Stimulated activated CD8-positive, alpha-beta memory T cell treated with anti-CD3 and anti-CD28 coated beads, Interleukin-7, amount 100 ng/mL, for 48 hours (primary cell): Measurements from ENCODE around the gene ING5.
"Not testable (repeated sequence)": the region's sequence is repeated elsewhere in the genome, so short reads cannot be mapped to it uniquely, and the experiment has no call there.

Experiments used
- DNase-seq, 2 donors: peaks; one replicate each; pipeline ENCODE4 v3.0.0-alpha.2; 2020; ENCODE audit warnings: low read depth in 1 of 2; ENCODE audit errors: extremely low read depth in 1 of 2

Gene ING5

GRCh38 chr2:241736111-241736510 lies 34.3 kb downstream of the ING5 start:
- DNase-seq, result no peak

- DNase-seq, result no peak
These were observed 36.3 kb downstream of the ING5 start for GRCh38 chr2:241738040-241738686.

GRCh38 chr2:241739177-241739576 lies 37.3 kb downstream of the ING5 start:
- no peak for DNase-seq

GRCh38 chr2:241739651-241740050 lies 37.8 kb downstream of the ING5 start:
- DNase-seq, result peak in 1 of 2 donors; percentile 78

GRCh38 chr2:241741016-241741415 lies 39.2 kb downstream of the ING5 start:
- peak in 1 of 2 donors; percentile 50 for DNase-seq

- DNase-seq, result no peak
These were observed 40.6 kb downstream of the ING5 start for GRCh38 chr2:241742320-241742939.

GRCh38 chr2:241743008-241743407 lies 41.2 kb downstream of the ING5 start:
- DNase-seq, result not testable (repeated sequence)

GRCh38 chr2:241743620-241744019 lies 41.8 kb downstream of the ING5 start:
- DNase-seq, result no peak

GRCh38 chr2:241744028-241744754 lies 42.4 kb downstream of the ING5 start:
- no peak for DNase-seq

- no peak for DNase-seq
These were observed 43.4 kb downstream of the ING5 start for GRCh38 chr2:241745276-241745675.

- no peak for DNase-seq
These were observed 44.2 kb downstream of the ING5 start for GRCh38 chr2:241746084-241746483.

GRCh38 chr2:241748468-241749256 lies 46.8 kb downstream of the ING5 start:
- DNase-seq, result no peak

- no peak for DNase-seq
These were observed 48.4 kb downstream of the ING5 start for GRCh38 chr2:241750076-241750840.

GRCh38 chr2:241751152-241751551 lies 49.3 kb downstream of the ING5 start:
- no peak for DNase-seq

- DNase-seq, result no peak
These were observed 49.9 kb downstream of the ING5 start for GRCh38 chr2:241751776-241752175.

GRCh38 chr2:241752253-241752652 lies 50.4 kb downstream of the ING5 start:
- no peak for DNase-seq

GRCh38 chr2:241752689-241753276 lies 50.9 kb downstream of the ING5 start:
- DNase-seq, result no peak

- no peak for DNase-seq
These were observed 51.7 kb downstream of the ING5 start for GRCh38 chr2:241753493-241753892.

- no peak for DNase-seq
These were observed 52.2 kb downstream of the ING5 start for GRCh38 chr2:241754042-241754441.

GRCh38 chr2:241755166-241755565 lies 53.3 kb downstream of the ING5 start:
- DNase-seq, result no peak
